GM04503 (cell line): ENCODE data around the gene MAST4.

Experiments
- DNase-seq: peaks from one replicate; pipeline ENCODE4 v3.0.0-alpha.2; 2012; ENCODE audit warnings: low read depth

The MAST4 gene

GRCh38 chr5:66876266-66876807 lies 280.1 kb downstream of the MAST4 start:
- no peak for DNase-seq

DNA sequence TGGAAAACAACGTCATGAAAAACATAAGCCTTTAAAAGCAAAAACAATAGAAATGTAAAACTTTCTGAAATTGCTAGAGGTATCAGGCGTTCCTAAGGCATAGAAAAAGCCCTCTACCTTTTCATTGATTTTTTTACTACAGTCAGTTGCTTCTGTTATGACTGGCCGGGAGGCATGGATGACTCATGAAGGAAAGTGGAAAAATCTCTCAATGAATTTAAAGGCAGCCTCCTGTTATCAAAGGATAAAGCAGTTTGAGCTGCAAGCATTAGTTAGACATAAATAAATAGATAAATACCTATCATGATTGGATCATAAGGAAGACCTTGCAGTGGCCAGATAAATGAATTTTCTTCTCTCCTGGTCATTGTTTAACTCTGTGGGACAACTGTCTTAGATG lies 281.6 kb downstream of the MAST4 start:
- no peak for DNase-seq

DNA sequence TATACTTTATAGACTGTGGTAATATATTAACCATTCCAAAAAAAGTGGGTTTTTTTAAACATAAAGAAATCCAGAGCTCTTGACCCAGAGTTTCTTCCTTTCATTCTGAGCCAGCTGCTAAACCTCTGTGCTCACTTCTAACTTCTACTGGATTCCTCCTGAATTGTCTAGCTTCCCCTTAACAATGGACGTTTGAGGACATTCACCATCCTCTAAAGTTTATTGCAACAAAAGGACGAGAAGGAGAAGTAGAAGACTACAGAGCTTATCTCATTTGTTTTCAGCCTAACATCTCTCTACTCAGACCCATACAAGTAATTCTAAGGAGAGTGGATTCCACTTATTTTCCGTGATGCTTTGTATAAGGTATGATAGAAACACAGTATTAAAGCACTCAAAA lies 284.2 kb downstream of the MAST4 start:
- DNase-seq: no peak

DNA sequence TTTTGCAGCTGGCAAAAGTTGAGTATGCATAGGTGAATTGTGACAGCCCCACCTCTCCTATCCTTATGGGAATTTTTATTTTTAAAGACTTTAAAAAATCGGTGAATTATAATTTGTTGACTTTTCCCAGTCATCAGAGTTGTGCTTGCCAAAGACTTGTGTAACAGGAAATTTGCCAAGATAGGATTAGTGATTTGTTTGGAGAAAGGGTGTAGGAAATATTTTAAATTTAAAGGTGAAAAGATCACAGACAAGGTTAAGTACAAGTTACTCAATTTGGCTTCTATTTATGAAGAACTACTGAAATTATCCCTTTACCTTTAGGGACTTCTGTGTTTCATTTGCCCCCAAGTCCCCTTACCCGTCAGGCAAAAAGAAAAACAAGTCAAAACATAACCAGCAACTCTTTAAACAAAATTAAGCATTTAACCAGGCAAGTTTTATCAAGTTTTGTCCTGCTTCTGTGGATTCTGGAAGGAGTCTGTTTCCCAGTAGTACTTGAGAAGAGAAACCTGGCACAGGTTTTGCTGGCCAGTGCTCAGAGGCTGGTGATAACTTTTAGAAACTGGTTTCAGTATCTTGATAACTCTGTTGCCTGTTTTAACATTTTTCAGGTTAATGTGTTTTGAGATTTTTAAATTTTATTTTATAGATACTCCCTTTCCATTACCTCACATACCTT lies 285.4 kb downstream of the MAST4 start:
- no peak for DNase-seq

GRCh38 chr5:66882606-66883227 lies 286.5 kb downstream of the MAST4 start:
- DNase-seq: no peak

- no peak for DNase-seq
Measured at GRCh38 chr5:66884564-66885243, 288.5 kb downstream of the MAST4 start.

GRCh38 chr5:66886941-66887340 lies 290.7 kb downstream of the MAST4 start:
- DNase-seq: no peak

GRCh38 chr5:66888613-66889012 lies 292.4 kb downstream of the MAST4 start:
- DNase-seq: no peak

GRCh38 chr5:66889056-66889455 lies 292.9 kb downstream of the MAST4 start:
- DNase-seq: no peak

DNA sequence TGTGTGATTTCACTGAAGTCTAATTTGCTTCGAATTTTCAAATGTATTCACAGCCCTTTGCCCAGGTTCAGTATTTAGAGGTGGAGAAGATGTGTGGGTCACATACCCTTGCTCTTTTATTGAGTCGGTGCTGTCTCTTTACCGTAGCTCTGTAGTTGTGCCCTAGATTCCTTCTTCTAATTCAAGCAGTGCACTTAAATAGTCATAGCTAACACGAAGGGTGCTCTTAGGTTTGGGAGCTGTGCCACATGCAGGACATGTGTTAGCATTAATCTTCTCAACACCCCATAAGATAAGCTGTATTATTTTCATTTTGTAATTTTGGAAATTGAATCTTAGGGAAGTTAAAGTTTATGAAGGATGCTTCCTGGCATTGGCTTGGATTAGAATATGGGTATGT lies 293.3 kb downstream of the MAST4 start:
- no peak for DNase-seq

DNA sequence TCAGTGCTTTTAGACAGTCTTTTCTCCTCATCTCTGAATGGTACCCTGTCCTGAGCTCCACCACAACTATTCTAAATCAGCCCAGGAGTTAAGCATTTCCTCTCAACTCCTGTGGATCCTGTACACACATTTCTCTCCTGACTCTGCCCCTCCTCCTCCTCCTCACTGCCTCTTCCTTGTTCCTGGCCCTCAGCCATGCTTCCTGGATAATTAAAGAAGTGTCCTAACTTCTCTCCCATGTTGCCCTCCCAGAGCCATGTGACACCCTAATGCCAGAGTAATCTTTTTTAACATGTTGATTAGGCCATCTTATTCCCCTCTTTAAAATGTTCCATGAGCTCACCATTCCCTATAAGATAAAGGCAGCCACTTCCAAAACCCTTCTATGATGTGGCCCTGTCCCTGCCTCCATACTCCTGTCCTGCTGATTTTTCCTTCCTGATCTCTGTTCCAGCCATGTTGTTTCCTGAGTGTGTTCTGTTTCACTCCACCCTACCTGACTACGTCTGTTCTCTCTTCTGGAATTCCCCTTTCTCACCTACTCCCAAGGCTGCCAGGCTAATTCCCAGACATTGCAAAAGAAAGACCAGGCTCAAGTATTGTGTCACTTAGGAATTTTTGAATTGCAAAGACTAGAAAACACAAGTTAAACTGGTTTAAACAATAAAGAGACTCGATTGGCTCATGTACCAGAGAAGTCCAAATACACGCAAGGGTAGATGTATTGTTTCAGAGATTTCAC lies 295.2 kb downstream of the MAST4 start:
- no peak for DNase-seq

DNA sequence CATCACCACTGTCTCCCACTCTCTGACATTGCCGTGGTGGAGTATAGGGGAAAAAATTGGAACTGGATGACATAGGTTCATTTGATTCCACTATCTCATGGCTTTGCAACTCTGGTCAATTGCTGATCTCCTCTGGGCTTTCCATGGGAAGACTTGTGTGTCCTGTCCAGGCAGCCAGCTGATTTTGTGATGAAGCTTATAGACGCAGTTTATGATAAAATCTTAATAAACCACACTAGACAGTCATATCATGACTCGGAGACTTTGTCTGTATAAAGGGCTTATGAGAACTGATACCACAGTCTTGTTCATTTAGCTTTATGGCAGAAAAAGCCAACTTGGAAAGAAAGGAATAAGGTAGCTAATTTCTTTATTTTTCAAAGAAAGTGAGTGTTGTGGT lies 296.5 kb downstream of the MAST4 start:
- DNase-seq: no peak

DNA sequence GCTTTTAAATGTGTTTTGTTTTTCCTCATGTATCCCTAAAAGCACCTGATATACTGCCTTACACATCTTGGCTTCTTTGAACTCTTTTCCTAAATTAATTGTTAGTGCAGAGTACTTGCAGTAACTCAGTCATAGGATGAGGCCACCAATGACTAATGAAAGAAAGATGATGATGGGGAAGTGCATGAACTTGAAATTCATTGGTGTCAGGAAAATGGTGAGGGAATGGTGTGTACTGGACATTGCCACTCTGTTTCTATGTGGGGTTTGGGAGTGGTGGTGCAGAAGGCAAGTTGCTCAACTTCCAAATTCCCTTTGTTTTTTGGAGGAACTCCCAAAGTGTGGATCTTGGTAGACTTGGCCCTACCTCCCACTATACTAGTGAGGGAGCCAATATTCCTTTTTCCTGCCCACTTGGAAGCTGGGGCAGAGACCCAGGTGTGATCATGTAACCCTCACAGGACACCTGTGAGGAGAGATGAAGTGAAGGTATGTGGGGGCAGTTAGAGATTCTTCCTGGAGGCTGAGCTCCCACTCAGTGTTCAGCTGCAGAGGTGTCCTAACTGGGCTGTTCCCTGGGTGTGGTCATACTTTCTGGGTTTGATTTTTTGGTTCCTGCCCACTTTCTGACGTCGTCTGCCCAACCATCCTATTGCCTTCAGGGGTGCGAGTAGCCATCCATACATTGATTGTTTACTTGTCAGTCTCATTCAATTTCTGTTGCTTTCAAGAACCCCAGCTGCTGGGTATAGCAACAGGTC lies 298.5 kb downstream of the MAST4 start:
- no peak for DNase-seq

GRCh38 chr5:66896171-66896570 lies 300.0 kb downstream of the MAST4 start:
- no peak for DNase-seq

DNA sequence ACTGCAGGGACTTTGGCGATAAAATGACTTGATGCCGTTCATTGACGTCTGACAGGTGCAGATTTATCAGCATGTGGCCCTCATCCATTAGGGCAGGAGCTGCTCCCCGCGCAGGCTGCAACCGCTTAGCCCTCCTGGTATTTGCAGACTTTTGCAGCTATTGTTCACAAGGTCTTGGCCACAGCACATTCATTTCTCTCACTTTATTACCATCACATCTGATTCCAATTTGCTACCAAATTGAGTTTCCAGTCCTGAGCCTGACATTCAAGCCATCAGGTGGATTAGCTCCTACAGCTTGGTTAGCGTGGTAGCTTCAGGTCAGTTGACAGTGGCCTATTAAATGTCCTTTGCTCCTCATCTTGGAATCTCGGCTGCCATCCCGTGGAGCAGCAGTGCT lies 301.2 kb downstream of the MAST4 start:
- no peak for DNase-seq

- DNase-seq: no peak
Measured at GRCh38 chr5:66898241-66898995, 302.2 kb downstream of the MAST4 start.

GRCh38 chr5:66903218-66903617 lies 307.0 kb downstream of the MAST4 start:
- DNase-seq: no peak

DNA sequence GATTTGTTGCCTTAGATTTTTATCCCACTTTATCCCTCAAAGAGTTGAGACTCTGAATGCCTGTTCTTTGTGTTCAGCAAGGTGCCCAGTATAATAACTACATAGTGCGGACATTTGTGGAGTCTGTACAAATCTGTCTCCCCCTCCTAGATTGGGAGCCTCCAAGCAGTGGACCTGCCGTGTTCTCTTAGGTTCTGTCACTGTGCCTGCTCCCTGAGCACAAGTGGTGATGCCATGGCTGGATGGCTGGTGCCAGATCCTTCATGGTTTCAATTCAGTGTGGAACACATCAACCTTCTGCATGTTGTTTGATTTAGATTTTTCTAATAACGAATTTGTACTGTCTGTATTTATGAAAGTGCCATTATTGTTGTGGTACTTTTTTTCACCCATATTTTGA lies 307.5 kb downstream of the MAST4 start:
- no peak for DNase-seq

- DNase-seq: no peak
Measured at GRCh38 chr5:66904189-66904588, 308.0 kb downstream of the MAST4 start.

- DNase-seq: no peak
Measured at GRCh38 chr5:66906021-66906420, 309.8 kb downstream of the MAST4 start.

DNA sequence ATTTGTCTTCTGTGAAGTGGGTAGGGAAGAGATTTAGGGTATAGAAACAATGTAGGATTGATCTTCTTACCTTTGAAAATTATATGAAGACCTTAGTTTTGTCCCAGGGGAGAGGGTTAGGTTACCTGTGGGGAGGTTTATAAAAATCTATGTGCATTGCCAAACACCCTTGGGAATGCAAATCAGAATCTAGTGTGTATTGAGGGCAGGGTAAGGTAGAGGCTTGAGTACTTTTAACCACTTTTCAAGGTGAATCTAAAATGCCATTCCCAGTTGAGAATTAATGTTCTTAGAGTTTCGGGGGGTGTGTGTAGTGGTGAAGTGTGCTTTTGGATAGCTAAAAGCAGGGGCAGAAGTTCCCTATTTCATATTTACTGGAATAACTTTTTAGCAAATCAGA lies 312.0 kb downstream of the MAST4 start:
- DNase-seq: no peak
